Cardiac fibroblast (primary cell): ENCODE data around the gene TSPAN18.

Source experiments
- DNase-seq, 2 donors: peaks; one replicate each; pipeline versions ENCODE4 v3.0.0 to v3.0.0-alpha.2; 2010; ENCODE audit warnings: low read depth in 2 of 2
- H3K4me3 ChIP-seq, 2 donors: replicated peaks in 1 of 2; 1 replicate in 1 of 2; 2 replicates in 1 of 2; pipeline ENCODE4 v1.5.1; 2011; ENCODE audit warnings: low read depth in 2 of 2, low read length in 2 of 2, mild to moderate bottlenecking in 2 of 2, moderate library complexity in 1 of 2
- TF ChIP-seq, protein P1 (sequence below): IDR thresholded peaks from one replicate; pipeline ENCODE4 v1.5.1; 2011; ENCODE audit warnings: low read depth, mild to moderate bottlenecking, low read length, inconsistent platforms

The TSPAN18 gene

GRCh38 chr11:44943696-44944095 is 216.9 kb downstream of the TSPAN18 start:
- H3K4me3 ChIP-seq: no peak overlapping the region
- TF ChIP-seq, protein P1, sequence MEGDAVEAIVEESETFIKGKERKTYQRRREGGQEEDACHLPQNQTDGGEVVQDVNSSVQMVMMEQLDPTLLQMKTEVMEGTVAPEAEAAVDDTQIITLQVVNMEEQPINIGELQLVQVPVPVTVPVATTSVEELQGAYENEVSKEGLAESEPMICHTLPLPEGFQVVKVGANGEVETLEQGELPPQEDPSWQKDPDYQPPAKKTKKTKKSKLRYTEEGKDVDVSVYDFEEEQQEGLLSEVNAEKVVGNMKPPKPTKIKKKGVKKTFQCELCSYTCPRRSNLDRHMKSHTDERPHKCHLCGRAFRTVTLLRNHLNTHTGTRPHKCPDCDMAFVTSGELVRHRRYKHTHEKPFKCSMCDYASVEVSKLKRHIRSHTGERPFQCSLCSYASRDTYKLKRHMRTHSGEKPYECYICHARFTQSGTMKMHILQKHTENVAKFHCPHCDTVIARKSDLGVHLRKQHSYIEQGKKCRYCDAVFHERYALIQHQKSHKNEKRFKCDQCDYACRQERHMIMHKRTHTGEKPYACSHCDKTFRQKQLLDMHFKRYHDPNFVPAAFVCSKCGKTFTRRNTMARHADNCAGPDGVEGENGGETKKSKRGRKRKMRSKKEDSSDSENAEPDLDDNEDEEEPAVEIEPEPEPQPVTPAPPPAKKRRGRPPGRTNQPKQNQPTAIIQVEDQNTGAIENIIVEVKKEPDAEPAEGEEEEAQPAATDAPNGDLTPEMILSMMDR: no peak
- DNase-seq: no peak

- TF ChIP-seq, protein P1: no peak
- no peak overlapping the region for H3K4me3 ChIP-seq
- DNase-seq: no peak
These were observed 217.6 kb downstream of the TSPAN18 start for GRCh38 chr11:44944181-44944852.

DNA sequence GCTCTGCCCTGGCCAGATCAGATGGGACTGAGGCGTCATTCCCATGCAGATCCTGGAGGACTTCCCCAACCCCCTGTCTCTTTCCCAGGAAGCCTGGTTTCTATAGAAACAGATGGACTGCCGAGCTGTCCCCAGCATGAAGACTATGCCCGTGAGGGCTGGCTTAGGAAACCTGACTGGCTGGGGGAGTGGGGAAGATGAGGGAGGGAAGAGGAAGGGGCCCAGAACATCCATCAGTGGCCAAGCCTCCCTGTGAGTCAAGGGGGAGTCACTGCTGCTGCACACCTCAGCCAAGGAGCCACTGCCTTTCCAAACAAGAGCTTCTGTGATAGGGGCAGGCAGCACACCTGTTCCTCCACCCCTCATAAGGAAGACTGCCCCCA is 218.1 kb downstream of the TSPAN18 start:
- DNase-seq: no peak
- no peak overlapping the region for H3K4me3 ChIP-seq
- TF ChIP-seq, protein P1: no peak

- no peak overlapping the region for H3K4me3 ChIP-seq
- peak in 1 of 2 donors; percentile 55 for DNase-seq
- TF ChIP-seq, protein P1: no peak
These were observed 218.9 kb downstream of the TSPAN18 start for GRCh38 chr11:44945666-44946065.

DNA sequence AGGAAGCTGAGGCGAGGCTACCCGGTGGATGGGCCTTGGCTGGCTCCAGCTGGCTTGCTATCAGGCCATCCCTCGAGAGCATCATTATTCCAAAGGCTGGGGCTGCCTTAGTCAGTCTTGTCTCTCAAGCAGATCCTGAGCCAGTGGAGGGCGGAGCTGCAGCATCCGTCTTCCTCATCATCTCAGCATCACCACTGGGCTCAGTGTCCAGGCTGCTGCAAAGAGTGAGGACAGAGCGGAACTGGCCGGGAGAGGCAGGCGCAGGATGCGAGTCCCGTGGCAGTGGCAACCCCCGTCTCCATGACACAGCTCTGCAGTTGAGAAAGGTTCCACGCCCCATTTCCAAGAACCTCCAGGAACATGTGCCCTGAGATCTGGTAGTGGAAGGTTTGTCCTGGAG is 219.5 kb downstream of the TSPAN18 start:
- no peak overlapping the region for H3K4me3 ChIP-seq
- TF ChIP-seq, protein P1: no peak
- DNase-seq: peak; percentile 41 to 68

DNA sequence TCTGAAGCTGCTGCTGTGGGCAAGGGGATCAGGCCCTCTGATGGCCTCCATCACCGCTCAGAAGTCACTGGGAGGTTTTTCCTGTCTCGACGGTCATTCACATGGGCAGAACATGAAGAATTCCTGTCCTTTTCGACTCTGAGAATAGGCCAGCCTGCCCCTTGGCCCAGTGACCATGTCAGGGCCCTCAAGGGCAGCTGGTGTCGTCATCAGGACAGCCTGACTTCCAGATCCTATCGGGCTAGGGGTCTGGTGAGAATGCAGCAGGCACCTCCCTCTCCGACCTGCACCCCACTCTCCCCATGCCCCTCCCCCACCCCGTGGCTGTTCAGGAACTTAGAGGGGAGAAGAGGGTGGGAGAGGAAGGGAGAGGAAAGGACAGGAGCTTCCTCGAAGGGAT is 220.4 kb downstream of the TSPAN18 start:
- no peak overlapping the region for H3K4me3 ChIP-seq
- DNase-seq: no peak
- TF ChIP-seq, protein P1: no peak

- H3K4me3 ChIP-seq: no peak overlapping the region
- TF ChIP-seq, protein P1: no peak
- DNase-seq: no peak
These were observed 221.4 kb downstream of the TSPAN18 start for GRCh38 chr11:44948155-44948554.
